ENCODE measurements around the gene EDN1.

Gene EDN1

DNA sequence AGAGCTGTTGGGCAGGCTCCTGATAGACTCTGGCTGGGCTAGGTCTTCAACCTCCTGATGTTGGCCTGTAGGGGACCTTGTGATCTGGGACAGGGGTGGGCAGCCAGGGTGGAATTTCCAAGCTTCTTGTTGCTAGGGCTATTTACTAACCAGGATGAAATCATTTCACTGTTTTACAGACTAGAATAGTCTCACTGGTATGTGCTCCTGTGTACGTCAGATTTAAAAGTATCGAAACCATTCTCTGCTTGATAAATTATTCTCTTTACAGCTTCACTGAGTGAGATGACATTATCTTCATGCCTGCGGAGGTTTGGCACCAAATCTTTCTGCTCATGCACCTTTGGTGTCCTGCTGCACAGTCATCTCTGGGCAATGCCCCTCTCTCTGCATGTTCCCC is 10.9 kb downstream of the EDN1 start:
- Histone ChIP-seq H3K27me3 (ENCODE audit: insufficient read depth, poor library complexity, severe bottlenecking) (no peaks in the 10 kb centered on the region), H3K4me3 (replicated peaks; ENCODE audit: insufficient read depth, low read length) (no peak overlapping the region), H3K27ac (replicated peaks) (no peak overlapping the region)
- TF ChIP-seq GABPA (IDR thresholded peaks at IDR 0.05; ENCODE audit: low read depth) (no peak), SPI1 (IDR thresholded peaks at IDR 0.05; ENCODE audit: borderline replicate concordance, low read depth) (no peak)
- TF ChIP-seq, protein P1, sequence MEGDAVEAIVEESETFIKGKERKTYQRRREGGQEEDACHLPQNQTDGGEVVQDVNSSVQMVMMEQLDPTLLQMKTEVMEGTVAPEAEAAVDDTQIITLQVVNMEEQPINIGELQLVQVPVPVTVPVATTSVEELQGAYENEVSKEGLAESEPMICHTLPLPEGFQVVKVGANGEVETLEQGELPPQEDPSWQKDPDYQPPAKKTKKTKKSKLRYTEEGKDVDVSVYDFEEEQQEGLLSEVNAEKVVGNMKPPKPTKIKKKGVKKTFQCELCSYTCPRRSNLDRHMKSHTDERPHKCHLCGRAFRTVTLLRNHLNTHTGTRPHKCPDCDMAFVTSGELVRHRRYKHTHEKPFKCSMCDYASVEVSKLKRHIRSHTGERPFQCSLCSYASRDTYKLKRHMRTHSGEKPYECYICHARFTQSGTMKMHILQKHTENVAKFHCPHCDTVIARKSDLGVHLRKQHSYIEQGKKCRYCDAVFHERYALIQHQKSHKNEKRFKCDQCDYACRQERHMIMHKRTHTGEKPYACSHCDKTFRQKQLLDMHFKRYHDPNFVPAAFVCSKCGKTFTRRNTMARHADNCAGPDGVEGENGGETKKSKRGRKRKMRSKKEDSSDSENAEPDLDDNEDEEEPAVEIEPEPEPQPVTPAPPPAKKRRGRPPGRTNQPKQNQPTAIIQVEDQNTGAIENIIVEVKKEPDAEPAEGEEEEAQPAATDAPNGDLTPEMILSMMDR (IDR thresholded peaks at IDR 0.05; ENCODE audit: insufficient read depth, low read length) = no peak
- DNase-seq (ENCODE audit: low read depth in 1 of 2, low spot score in 1 of 2) = no peak

DNA sequence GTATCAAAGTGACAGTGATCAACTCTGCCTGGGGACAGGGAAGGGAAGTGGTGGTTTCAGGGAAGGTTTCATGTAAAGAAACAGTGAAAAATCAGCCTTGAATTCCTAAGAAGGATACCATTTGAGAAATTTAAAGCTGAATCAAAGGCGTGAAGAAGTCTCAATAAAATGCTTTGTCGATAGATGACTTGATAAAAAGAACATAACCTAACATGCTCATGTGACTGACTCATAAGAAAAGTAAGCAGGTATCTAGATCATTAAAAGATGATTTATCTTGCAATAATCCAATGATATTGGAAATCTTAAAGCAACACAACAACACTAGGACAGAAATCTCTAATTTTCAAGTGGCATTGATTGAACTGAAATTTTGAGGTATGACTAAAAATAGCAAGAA is 14.3 kb downstream of the EDN1 start:
- Histone ChIP-seq H3K4me3 (replicated peaks; ENCODE audit: insufficient read depth, low read length) (no peak overlapping the region), H3K27ac (replicated peaks) (no peak overlapping the region), H3K27me3 (ENCODE audit: insufficient read depth, poor library complexity, severe bottlenecking) (no peaks in the 10 kb centered on the region)
- TF ChIP-seq, protein P1 (IDR thresholded peaks at IDR 0.05; ENCODE audit: insufficient read depth, low read length) = no peak
- TF ChIP-seq GABPA (IDR thresholded peaks at IDR 0.05; ENCODE audit: low read depth) (no peak), SPI1 (IDR thresholded peaks at IDR 0.05; ENCODE audit: borderline replicate concordance, low read depth) (no peak), POLR2AphosphoS5 (IDR thresholded peaks at IDR 0.05; ENCODE audit: low read depth) (no peak)
- TF ChIP-seq, protein P2, sequence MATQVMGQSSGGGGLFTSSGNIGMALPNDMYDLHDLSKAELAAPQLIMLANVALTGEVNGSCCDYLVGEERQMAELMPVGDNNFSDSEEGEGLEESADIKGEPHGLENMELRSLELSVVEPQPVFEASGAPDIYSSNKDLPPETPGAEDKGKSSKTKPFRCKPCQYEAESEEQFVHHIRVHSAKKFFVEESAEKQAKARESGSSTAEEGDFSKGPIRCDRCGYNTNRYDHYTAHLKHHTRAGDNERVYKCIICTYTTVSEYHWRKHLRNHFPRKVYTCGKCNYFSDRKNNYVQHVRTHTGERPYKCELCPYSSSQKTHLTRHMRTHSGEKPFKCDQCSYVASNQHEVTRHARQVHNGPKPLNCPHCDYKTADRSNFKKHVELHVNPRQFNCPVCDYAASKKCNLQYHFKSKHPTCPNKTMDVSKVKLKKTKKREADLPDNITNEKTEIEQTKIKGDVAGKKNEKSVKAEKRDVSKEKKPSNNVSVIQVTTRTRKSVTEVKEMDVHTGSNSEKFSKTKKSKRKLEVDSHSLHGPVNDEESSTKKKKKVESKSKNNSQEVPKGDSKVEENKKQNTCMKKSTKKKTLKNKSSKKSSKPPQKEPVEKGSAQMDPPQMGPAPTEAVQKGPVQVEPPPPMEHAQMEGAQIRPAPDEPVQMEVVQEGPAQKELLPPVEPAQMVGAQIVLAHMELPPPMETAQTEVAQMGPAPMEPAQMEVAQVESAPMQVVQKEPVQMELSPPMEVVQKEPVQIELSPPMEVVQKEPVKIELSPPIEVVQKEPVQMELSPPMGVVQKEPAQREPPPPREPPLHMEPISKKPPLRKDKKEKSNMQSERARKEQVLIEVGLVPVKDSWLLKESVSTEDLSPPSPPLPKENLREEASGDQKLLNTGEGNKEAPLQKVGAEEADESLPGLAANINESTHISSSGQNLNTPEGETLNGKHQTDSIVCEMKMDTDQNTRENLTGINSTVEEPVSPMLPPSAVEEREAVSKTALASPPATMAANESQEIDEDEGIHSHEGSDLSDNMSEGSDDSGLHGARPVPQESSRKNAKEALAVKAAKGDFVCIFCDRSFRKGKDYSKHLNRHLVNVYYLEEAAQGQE (IDR thresholded peaks at IDR 0.05; ENCODE audit: insufficient replicate concordance, low read depth) = no peak
- DNase-seq (ENCODE audit: low read depth in 1 of 2, low spot score in 1 of 2) = no peak

DNA sequence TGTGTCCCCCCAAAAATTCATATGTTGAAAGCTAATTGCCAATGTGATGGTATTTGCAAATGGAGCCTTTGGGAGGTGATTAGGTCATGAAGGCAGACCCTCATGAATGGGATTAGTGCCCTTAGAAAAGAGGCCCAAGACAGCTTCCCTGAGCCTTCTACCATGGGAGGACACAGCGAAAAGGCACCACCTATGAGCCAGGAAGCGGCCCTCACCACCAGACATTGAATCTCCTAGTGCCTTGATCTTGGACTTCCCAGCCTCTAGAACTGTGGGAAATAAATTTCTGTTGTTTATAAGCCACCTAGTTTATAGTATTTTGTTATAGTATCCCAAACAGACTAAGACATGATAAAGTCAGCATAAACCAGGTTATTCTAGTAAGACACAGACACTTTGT is 18.9 kb downstream of the EDN1 start:
- DNase-seq (ENCODE audit: low read depth in 1 of 2, low spot score in 1 of 2) = no peak
- Histone ChIP-seq H3K27me3 (ENCODE audit: insufficient read depth, poor library complexity, severe bottlenecking) (peaks cover 2% of the 10 kb centered on the region), H3K27ac (replicated peaks) (no peak overlapping the region), H3K4me3 (replicated peaks; ENCODE audit: insufficient read depth, low read length) (no peak overlapping the region)
- TF ChIP-seq, protein P1 (IDR thresholded peaks at IDR 0.05; ENCODE audit: insufficient read depth, low read length) = no peak
- no peak for TF ChIP-seq GABPA (IDR thresholded peaks at IDR 0.05; ENCODE audit: low read depth)
- no peak for TF ChIP-seq POLR2AphosphoS5 (IDR thresholded peaks at IDR 0.05; ENCODE audit: low read depth)
- TF ChIP-seq, protein P2 (IDR thresholded peaks at IDR 0.05; ENCODE audit: insufficient replicate concordance, low read depth) = no peak
- TF ChIP-seq SPI1 (IDR thresholded peaks at IDR 0.05; ENCODE audit: borderline replicate concordance, low read depth) = no peak

DNA sequence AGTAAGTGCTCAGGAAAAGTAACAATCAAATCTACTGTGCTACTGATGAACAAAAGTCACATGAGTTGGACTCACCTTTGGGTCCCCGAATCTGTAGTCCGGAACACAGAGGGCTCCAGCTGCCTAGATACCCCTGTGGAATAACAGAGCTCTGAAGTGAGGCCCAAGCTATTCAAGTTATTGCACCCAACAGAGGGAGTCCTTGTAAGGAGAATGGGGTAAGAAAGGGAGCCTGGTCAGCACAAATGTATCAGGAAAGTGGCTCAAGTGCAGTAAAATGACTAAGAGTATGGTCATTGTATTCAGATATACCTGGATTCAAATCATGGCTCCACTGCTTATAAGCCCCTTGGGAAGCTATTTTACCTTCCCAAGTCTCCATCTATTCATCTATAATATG is 20.9 kb downstream of the EDN1 start:
- TF ChIP-seq POLR2AphosphoS5 (IDR thresholded peaks at IDR 0.05; ENCODE audit: low read depth) (no peak), GABPA (IDR thresholded peaks at IDR 0.05; ENCODE audit: low read depth) (no peak), SPI1 (IDR thresholded peaks at IDR 0.05; ENCODE audit: borderline replicate concordance, low read depth) (no peak)
- TF ChIP-seq, protein P2 (IDR thresholded peaks at IDR 0.05; ENCODE audit: insufficient replicate concordance, low read depth) = no peak
- TF ChIP-seq, protein P1 (IDR thresholded peaks at IDR 0.05; ENCODE audit: insufficient read depth, low read length) = no peak
- DNase-seq (ENCODE audit: low read depth in 1 of 2, low spot score in 1 of 2) = no peak

More for the DNA sequence above, 20.9 kb downstream of the EDN1 start:
- Histone ChIP-seq H3K27ac (replicated peaks) (no peak overlapping the region), H3K4me3 (replicated peaks; ENCODE audit: insufficient read depth, low read length) (no peak overlapping the region), H3K27me3 (ENCODE audit: insufficient read depth, poor library complexity, severe bottlenecking) (peaks cover 2% of the 10 kb centered on the region)

Measured in HL-60 (cell line).